G401.6 (cell line): ENCODE data around the gene SEPHS1.
"Not testable (repeated sequence)": the region's sequence is repeated elsewhere in the genome, so short reads cannot be mapped to it uniquely, and the experiment has no call there.

Experiments used
- FAIRE-seq: peaks from 2 replicates; lab custom pipeline; 2012; peaks lifted over from hg19 to GRCh38; lab: Jason Lieb, UNC

Gene SEPHS1

GRCh38 chr10:13356392-13356791 is 8.3 kb upstream of the SEPHS1 start:
- FAIRE-seq, result no peak

DNA sequence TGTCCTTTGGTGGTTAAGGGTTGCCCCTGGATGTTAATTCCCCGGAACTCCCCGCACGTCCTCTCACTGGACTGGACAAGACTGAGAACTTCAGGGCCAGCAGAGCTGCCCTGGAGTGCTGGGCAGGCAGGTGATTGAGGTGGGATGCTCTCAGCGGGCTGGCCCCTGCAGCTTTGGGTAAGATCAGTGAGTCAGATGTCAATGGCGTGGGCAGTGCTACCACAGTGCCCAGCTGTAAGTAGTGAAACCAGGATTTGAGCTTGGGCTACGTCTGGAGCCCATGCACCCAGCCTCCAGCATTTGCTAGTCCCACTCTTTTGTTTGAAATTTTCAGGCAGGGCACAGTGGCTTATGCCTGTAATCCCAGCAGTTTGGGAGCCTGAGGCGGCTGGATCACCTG is 6.7 kb upstream of the SEPHS1 start:
- FAIRE-seq, result no peak

DNA sequence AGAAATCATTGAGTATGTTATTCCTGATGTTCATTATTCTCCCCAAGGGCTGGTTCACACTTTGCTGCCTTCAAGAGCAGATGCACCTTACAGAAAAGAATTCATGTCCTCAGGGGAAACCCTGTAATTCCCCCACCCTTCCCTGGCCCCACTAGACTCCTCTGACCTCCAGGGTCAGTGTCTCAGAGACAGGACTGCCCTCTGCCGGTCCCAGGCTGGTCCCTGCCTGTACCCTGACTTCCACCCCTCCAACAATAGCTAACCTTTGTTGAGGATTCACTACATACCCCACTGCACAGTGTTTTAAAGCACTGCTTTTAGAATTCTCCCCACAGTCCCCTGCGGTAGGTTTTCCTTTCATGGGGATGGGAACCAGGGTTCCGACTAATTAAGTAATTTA is 4.4 kb upstream of the SEPHS1 start:
- no peak for FAIRE-seq

DNA sequence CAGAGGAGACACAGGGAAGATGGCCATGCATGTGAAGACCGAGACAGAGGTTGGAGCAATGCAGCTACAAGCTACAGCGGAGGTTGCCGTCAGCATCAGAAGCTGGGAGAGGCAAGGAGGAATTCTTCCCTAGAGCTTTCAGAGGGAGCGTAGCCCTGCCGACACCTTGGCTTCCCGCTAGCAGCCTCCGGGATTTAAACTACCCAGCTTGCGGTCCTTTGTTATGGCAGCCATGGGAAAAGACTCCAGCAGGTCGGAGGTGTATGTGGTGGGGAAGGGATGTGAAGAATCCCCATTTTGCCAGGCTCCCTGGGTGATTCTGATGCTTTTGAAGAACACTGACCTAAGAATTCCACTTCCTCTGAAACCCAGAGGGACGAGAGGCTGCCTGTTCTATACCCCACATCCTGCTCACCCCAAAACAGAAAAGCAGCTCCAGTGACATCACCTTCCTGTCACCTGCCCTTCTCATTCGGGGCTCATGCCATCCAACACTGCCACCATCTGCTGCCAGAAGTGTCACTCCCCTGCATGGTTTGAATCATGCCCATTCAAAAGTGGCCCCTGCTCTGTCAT is 3.3 kb upstream of the SEPHS1 start:
- FAIRE-seq, result no peak

DNA sequence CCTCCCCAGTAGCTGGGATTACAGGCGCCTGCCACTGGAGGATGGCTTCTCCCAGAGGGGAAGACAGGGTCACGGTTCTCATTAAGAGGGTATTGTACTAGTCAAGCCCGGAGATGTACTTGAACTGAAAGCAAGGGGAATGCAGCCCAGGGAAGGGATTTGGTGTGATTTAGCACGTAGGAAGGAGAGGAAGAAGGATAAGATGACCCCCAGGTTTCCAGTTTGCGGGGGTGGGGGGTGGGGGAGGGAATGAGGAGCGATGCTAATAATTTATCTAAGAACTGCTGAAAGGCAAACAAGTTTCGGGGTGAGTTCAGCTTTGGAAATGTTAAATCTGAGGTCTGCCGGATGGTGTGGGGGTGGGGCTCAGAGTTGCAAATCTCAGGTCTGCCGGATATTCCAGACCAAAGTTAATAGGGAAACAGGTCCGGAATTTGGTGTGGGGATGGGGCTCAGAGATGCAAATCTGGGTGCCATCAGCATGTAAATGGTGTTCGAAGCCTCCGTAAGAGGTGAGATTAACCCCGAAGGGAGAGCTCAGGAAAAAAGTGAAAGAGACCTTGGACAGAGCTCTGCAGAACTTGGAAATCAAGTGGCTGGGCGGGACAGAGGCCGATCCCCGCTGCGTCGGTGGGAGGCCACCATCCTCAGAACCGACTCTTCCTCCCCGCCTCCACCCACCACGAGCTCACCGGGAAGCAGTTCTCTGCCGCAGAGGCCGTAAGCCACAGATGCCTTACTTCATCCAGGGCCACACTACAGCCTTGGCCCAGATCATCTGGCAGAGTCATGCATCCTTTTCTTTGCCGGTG is 1.6 kb upstream of the SEPHS1 start:
- no peak for FAIRE-seq

DNA sequence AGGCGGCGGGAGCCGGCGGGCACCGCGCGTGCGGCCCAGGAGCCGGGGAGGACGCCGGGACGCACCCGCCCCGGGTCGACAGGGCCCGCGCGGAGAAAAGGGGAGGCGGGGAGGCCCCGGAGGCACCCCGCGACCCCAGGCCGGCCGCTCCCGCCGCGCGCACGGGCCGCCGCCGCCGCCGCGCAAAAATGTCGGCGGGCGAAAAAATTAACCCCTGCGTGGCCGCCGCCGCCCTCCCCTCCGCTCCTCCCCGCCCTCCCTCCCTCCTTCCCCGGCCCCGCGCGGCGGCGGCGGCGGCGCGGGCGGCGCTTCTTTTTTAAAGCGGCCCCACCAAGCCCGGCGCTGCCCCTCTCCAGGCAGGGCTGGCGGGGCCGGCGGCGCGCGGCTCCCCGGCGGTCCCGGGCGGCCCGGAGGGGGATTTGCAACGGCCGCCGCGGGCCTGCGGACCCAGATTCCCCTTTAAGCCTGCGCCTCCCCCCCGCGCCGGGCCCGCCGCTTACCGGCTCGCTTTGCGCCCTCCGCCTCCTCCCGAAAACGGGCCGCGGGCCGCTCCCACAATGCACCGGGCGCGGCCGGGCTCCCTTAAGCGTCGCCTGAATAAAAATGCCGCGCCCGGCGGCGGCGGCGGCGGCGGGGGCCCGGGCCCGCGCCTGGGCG is 465 bp downstream of the SEPHS1 start:
- no peak for FAIRE-seq

- FAIRE-seq, result no peak
These were observed 1.0 kb downstream of the SEPHS1 start for GRCh38 chr10:13347043-13347499.

DNA sequence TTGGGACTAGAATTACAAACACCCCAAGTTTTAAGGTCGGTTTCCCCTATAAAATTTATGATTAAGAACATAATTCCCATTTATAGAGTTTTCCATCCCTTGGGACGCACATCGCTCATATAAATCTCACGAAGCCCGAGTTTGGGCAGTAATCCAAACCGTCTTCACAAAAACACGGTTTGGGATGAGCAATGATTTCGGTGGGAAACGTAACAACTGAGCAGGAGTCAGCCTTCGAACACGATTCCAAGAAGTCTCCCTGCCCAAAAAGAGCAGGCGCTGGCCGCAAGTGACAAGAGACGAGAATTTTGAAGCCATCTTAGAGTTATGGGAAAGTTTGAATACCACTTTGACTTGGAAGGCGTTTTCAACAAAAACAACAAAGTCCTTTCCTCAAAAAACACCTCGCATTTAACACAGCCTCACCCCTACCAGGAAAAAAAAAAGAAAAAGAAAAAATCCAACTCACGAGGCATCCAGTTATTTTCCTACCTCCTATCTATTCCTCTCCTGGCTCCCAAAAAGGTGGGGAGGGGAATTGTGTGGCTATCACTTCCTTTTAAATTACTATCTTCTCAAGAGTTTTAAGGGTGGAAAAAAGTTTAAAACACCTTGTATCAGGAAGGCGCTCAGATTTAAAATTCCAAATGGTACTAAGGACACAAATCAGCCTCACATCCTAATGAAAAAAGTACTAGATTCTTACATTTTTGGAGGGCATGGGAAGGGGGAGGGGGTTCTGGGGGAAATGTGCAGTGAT is 1.6 kb downstream of the SEPHS1 start:
- FAIRE-seq, result no peak

- no peak for FAIRE-seq
These were observed 7.3 kb downstream of the SEPHS1 start for GRCh38 chr10:13340626-13341376.

- FAIRE-seq, result no peak
These were observed 8.0 kb downstream of the SEPHS1 start for GRCh38 chr10:13340068-13340467.

DNA sequence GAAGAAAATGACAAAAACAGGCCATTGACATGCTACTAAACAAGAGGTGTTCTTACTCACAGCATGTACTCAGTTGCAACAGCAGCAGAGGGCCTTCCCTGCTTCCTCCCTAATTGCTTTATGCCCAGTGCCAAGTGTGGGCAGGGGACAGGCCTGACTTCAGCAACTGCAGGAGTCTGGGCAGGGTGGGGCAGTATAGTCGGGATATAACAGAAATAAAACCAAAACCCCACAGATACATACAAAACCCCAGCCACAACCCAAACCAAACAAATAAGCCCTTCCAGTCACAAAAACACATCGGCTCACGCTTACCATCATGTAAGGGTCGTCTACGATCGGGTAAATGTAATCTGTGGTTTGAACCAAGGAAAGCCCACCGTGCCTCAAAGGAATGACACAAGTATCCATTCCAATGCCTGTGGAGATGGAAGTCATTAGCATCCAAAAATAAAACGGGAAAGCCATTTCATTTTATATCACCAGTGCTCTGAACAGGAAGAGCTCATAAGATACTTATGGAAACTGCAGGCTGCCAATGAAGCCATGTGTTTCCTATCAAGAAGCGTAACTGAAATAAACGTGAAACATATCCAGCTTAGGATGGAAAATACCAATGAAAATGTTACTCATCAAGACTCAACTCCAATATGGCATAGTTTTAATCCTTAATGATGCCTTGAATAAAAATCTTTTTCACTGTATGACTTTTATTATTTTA is 9.5 kb downstream of the SEPHS1 start:
- FAIRE-seq, result no peak

- no peak for FAIRE-seq
These were observed 10.3 kb downstream of the SEPHS1 start for GRCh38 chr10:13337827-13338196.

GRCh38 chr10:13337128-13337826 is 10.8 kb downstream of the SEPHS1 start:
- no peak for FAIRE-seq

GRCh38 chr10:13335881-13336280 is 12.2 kb downstream of the SEPHS1 start:
- no peak for FAIRE-seq

- no peak for FAIRE-seq
These were observed 13.5 kb downstream of the SEPHS1 start for GRCh38 chr10:13334556-13334955.

DNA sequence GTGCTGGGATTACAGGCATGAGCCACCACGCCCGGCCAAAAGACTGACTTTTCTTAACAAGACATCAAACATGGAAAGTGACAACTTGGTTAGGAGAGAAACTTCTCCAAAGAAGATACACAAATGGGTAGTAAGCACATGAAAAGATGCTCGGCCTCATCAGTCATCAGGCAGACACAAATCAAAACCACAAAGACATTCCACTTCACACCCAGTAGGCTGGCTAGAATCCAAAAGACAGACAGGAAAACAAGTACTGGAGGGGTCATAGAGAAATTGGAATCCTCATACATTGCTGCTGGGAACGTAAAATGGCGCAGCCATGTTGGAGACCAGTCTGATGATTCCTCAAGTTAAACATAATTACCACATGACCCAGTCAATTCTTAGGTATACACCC is 16.4 kb downstream of the SEPHS1 start:
- FAIRE-seq, result no peak

- not testable (repeated sequence) for FAIRE-seq
These were observed 17.1 kb downstream of the SEPHS1 start for GRCh38 chr10:13330980-13331379.

GRCh38 chr10:13329565-13329964 is 18.5 kb downstream of the SEPHS1 start:
- no peak for FAIRE-seq

GRCh38 chr10:13328613-13329012 is 19.5 kb downstream of the SEPHS1 start:
- no peak for FAIRE-seq

DNA sequence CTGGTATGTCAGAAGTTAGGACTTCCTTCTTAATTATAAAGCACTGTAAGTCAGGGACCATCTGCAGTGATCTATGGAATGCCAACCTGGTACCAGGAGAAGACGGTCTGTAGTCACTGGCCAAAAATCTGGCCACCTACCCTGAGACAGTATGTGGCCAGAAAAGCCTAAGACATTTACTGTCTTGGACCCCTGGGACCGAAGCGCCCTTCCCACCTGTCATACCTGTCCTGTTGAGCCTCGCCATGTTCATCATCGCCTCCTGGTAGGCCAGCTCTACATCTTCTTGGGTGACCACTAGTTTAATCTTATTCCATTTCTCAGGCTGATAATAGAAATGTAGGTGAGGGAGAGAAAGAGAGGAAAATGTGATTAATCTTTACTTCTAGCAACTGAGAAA is 20.0 kb downstream of the SEPHS1 start:
- FAIRE-seq, result no peak

GRCh38 chr10:13327534-13327933 is 20.6 kb downstream of the SEPHS1 start:
- no peak for FAIRE-seq
